T-cell (primary cell): ENCODE data around the gene NVL. TPM values are rescaled to one million over a fixed set of nuclear protein-coding genes. Genes with fewer than 3 reads are reported as not detected.

Experiments
- ATAC-seq, 4 experiments: fragments of 200-7000 bp in 3 of 4; fragments of 150-1000 bp in 1 of 4; cut with Tn5 transposase; replicated peaks in 1 of 4; 1 replicate in 3 of 4; 2 replicates in 1 of 4; pipeline ENCODE4 v1.10.0; 2021; ENCODE audit warnings: moderate library complexity in 3 of 4, mild to moderate bottlenecking in 2 of 4, moderate number of reproducible peaks in 1 of 4
- CTCF ChIA-PET, 2 donors: fragments of 300-600 bp; sonication (Branson Sonifier 250); formaldehyde crosslinking; loops; one replicate each; lab custom pipeline; 2022; ENCODE audit warnings: antibody characterized with exemption in 2 of 2; lab: Charles Lee
- POLR2A ChIA-PET, 2 donors: fragments of 300-600 bp; sonication (Branson Sonifier 250); formaldehyde crosslinking; loops; one replicate each; lab custom pipeline; 2022; ENCODE audit warnings: antibody characterized with exemption in 2 of 2; lab: Charles Lee
- DNase-seq, 35 experiments: peaks; one replicate each; pipeline versions ENCODE4 v3.0.0 to v3.0.0-alpha.2; 2013 to 2023
- H3K27ac ChIP-seq: one replicate; pipeline ENCODE4 v1.5.1; 2013; ENCODE audit warnings: low read length
- H3K27me3 ChIP-seq, 2 experiments: replicated peaks in 1 of 2; 1 replicate in 1 of 2; 2 replicates in 1 of 2; pipeline versions ENCODE4 v1.6.1 to v1.7.0; 2013; ENCODE audit warnings: low read length in 1 of 2, mixed read lengths in 1 of 2; ENCODE audit not compliant: control insufficient read depth in 2 of 2, insufficient read depth in 2 of 2; ENCODE audit errors: extremely low read depth in 1 of 2
- H3K36me3 ChIP-seq, 2 donors: 1 replicate in 1 of 2; 2 replicates in 1 of 2; pipeline versions ENCODE4 v1.6.1 to v1.7.0; 2013; ENCODE audit warnings: low read length in 1 of 2; ENCODE audit not compliant: control insufficient read depth in 2 of 2, insufficient read depth in 1 of 2; ENCODE audit errors: extremely low read depth in 1 of 2
- H3K4me1 ChIP-seq, 2 experiments: 1 replicate in 1 of 2; 2 replicates in 1 of 2; pipeline versions ENCODE4 v1.6.1 to v1.7.0; 2013; ENCODE audit warnings: low read length in 2 of 2, mixed read lengths in 1 of 2; ENCODE audit not compliant: insufficient read depth in 2 of 2, control insufficient read depth in 1 of 2; ENCODE audit errors: extremely low read depth in 1 of 2
- H3K4me3 ChIP-seq, 2 donors: 1 replicate in 1 of 2; 2 replicates in 1 of 2; pipeline versions ENCODE4 v1.5.1 to v1.7.0; 2013; ENCODE audit warnings: mild to moderate bottlenecking in 2 of 2, low read length in 1 of 2, moderate library complexity in 1 of 2; ENCODE audit not compliant: control insufficient read depth in 1 of 2; ENCODE audit errors: extremely low read depth in 1 of 2
- H3K9me3 ChIP-seq: 2 replicates; pipeline ENCODE4 v1.7.0; 2013
- H3K27ac Mint-ChIP-seq, 2 donors: one replicate each; pipeline ENCODE4 v1.8.0; 2020 to 2021; ENCODE audit warnings: mild to moderate bottlenecking in 2 of 2, mixed read lengths in 2 of 2
- H3K27me3 Mint-ChIP-seq, 2 donors: one replicate each; pipeline ENCODE4 v1.8.0; 2021 to 2022; ENCODE audit warnings: mixed read lengths in 2 of 2
- H3K36me3 Mint-ChIP-seq: one replicate; pipeline ENCODE4 v1.8.0; 2021; ENCODE audit warnings: mixed read lengths
- H3K4me1 Mint-ChIP-seq, 3 donors: one replicate each; pipeline ENCODE4 v1.8.0; 2020 to 2022; ENCODE audit warnings: mixed read lengths in 3 of 3, mild to moderate bottlenecking in 1 of 3
- H3K4me3 Mint-ChIP-seq, 3 donors: one replicate each; pipeline ENCODE4 v1.8.0; 2020 to 2022; ENCODE audit warnings: mild to moderate bottlenecking in 3 of 3, mixed read lengths in 3 of 3, moderate library complexity in 3 of 3
- H3K9me3 Mint-ChIP-seq, 3 donors: one replicate each; pipeline ENCODE4 v1.8.0; 2020 to 2022; ENCODE audit warnings: mixed read lengths in 3 of 3
- WGBS: methylation state at CpG from one replicate; pipeline ENCODE4 v1.1.5; 2013; ENCODE audit warnings: missing lambda C conversion rate; ENCODE audit not compliant: insufficient coverage; 5-methylcytosine and 5-hydroxymethylcytosine counted together
- total RNA-seq, 35 experiments: library from RNA in 6 of 35; stranded (reverse) in 6 of 35; fragments of 120-200 nt in 1 of 35; gene quantifications; one replicate each; pipeline versions ENCODE4 v1.2.1 to v1.2.4 and lab custom pipeline; 2013 to 2026

The NVL gene
- total RNA-seq, 5 donors from 2014 or later (not counting 1 experiment from before 2014, with no cell fraction given) = 32.5 to 42.0 (median 37.6) TPM

DNA sequence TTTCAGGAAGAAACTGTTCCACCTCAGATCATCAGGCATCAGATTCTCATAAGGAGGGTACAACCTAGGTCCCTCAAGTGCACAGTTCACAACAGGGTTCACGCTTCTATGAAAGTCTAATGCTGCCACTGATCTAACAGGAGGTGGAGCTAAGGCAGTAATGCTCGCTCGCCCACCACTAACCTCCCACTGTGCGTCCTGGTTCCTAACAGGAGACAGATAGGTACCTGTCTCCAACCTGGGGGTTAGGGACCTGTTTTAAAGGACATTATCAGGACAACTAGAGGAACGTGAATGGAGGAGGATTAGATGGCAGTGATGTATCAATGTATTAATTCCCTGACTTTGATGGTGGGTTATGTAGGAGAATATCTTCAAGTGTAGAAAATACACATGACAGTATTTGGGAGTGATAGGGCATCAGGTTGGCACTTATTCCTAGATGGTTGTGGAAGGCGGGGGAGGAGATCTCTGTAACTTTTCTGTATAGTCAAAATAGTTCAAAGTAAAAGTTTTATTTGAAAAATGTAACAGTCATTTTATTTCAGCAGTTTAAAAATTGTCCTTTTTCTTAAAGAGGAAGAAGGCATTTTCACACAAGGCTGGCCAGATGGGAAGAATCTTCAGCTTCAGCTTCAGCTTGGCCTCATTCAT lies 103.0 kb downstream of the NVL start:
- Mint-ChIP-seq H3K9me3 (no peaks in the 10 kb centered on the region), H3K27me3 (no peaks in the 10 kb centered on the region), H3K36me3 (peaks cover 30% of the 10 kb centered on the region), H3K4me3 (no peak overlapping the region), H3K27ac (no peak overlapping the region), H3K4me1 (no peaks in the 10 kb centered on the region)
- Histone ChIP-seq H3K27me3 (no peaks in the 10 kb centered on the region), H3K9me3 (no peaks in the 10 kb centered on the region), H3K36me3 (peaks cover 0 to 29% of the 10 kb centered on the region in 2 donors), H3K4me3 (no peak overlapping the region), H3K27ac (no peak overlapping the region), H3K4me1 (no peaks in the 10 kb centered on the region)
- 100% methylated on average over 2 of the region's 6 CpGs for WGBS
- ATAC-seq (no peak), DNase-seq (no peak)
- POLR2A ChIA-PET = no interaction called here
- CTCF ChIA-PET = no interaction called here

DNA sequence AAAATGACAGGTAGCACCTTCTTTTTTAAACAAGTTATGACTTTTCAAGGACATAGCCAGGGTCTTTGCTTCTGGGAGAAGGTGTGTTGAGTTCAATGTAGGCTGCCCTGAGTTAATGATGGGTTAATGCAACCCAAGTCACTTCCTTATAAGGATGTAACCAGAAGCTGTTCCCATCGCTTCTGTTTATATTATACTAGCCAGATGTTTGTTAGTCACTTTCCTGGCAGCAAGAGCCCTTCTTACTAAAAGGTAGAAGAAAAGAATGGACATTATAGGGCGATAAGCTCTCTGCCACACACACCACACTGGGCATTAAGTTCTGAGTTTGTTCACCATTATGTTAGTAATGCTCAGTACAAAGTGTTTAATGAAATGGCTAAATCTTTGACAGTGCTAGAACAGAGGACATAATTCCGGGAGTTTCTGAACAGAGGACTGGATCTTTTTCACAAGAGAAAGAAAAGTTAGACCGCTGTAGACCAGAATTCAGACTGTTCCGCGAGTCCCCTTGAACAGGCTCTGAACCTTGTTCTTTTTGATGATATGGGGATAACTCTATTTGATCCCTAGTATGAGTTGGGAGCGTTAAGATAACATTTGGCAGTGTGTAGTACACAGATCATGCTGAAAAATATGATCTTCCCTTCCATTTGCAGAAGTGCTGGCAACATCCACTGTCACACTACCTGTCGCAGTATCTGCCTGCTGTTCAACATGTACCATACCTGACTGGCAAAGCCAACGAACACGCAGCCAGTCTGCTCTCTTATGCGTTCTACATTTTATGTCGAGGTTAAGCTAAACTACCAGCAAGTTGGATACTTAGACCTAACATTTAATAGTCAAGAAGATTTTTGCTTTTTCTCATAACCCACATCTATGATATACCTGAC lies 105.9 kb downstream of the NVL start:
- Mint-ChIP-seq H3K9me3 (no peaks in the 10 kb centered on the region), H3K4me1 (no peaks in the 10 kb centered on the region), H3K27me3 (no peaks in the 10 kb centered on the region), H3K4me3 (no peak overlapping the region), H3K27ac (no peak overlapping the region), H3K36me3 (peaks cover 18% of the 10 kb centered on the region)
- H3K4me3 ChIP-seq = no peak overlapping the region
- ChIA-PET POLR2A (no interaction called here), CTCF (no interaction called here)
- DNase-seq (no peak), ATAC-seq (no peak)
- WGBS = 93% methylated on average over 5 of the region's 12 CpGs
- no peaks in the 10 kb centered on the region for H3K27me3 ChIP-seq
- H3K4me1 ChIP-seq = no peaks in the 10 kb centered on the region
- H3K27ac ChIP-seq = no peak overlapping the region
- peaks cover 0 to 17% of the 10 kb centered on the region in 2 donors for H3K36me3 ChIP-seq
- H3K9me3 ChIP-seq = no peaks in the 10 kb centered on the region

DNA sequence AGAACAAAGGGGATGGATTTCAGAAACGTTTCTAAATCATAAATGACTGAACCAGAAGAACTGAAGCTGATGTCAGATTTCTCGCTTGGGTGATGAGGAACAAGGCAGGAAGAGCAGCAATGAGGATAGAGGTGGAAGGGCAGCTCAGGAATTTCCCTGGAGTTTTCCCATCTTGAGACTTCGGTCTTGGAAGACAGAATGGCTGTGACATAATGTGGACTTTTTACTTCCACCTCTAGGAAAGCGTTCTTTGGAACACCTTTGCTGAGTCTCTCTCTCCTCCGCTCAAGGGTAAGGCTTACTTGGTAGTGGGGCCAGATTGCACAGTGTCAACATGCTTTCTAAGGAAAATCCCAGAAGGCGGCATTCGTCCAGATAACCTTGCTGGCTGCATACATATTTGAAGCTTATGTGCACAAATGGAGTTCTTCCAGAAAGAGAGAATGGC lies 110.3 kb downstream of the NVL start:
- ChIA-PET POLR2A (no interaction called here), CTCF (interaction anchor here in 1 of 2 donors (1.1 kb wide), 1 partner anchor 10 kb away, joined by 5 read pairs; no protein-coding TSS in a partner anchor)
- Histone ChIP-seq H3K9me3 (no peaks in the 10 kb centered on the region), H3K36me3 (no peaks in the 10 kb centered on the region), H3K4me3 (no peak overlapping the region), H3K27ac (no peak overlapping the region), H3K27me3 (no peaks in the 10 kb centered on the region), H3K4me1 (no peaks in the 10 kb centered on the region)
- no peak overlapping the region for H3K4me3 Mint-ChIP-seq
- no peak overlapping the region for H3K27ac Mint-ChIP-seq
- H3K9me3 Mint-ChIP-seq = no peaks in the 10 kb centered on the region
- no peaks in the 10 kb centered on the region for H3K36me3 Mint-ChIP-seq
- no peaks in the 10 kb centered on the region for H3K4me1 Mint-ChIP-seq
- no peak for DNase-seq
- H3K27me3 Mint-ChIP-seq = no peaks in the 10 kb centered on the region
- WGBS = 60% methylated on average over 2 of the region's 7 CpGs
- no peak for ATAC-seq

DNA sequence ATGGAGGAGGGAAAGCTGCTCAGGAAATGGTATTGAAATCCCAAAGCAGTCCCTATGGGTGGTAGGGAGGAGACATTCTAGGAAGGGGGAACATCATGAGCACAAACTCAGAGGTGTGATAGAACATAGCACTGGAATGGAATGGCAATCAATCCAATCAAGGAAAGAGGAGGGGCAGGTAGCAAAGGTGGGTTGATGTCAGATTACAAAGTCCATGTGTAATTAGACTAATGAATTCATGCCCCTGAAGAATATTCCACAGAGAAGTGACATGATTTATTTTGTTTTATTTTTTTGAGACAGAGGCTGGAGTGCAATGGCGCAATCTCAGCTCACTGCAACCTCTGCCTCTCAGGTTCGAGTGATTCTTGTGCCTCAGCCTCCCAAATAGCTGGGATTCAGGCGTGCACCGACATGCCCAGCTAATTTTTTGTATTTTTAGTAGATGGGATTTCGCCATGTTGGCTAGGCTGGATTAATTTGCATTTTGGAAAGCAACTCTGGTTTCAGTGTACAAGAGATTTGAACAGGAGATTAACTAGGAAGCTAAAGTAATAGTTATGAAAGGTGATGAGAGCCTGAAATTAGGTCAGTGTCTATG lies 110.9 kb downstream of the NVL start:
- no peak for DNase-seq
- Mint-ChIP-seq H3K27ac (no peak overlapping the region), H3K4me3 (no peak overlapping the region), H3K9me3 (no peaks in the 10 kb centered on the region), H3K36me3 (no peaks in the 10 kb centered on the region), H3K27me3 (no peaks in the 10 kb centered on the region), H3K4me1 (no peaks in the 10 kb centered on the region)
- no peak for ATAC-seq
- Histone ChIP-seq H3K4me3 (no peak overlapping the region), H3K9me3 (no peaks in the 10 kb centered on the region), H3K4me1 (no peaks in the 10 kb centered on the region), H3K36me3 (no peaks in the 10 kb centered on the region), H3K27me3 (no peaks in the 10 kb centered on the region), H3K27ac (no peak overlapping the region)
- CTCF ChIA-PET = interaction anchor here (0.7 to 1.1 kb wide), 2 partner anchors 10 to 37 kb away, joined by 3 to 5 read pairs; no protein-coding TSS in a partner anchor
- WGBS = 98% methylated on average over 4 of the region's 5 CpGs
- POLR2A ChIA-PET = no interaction called here

DNA sequence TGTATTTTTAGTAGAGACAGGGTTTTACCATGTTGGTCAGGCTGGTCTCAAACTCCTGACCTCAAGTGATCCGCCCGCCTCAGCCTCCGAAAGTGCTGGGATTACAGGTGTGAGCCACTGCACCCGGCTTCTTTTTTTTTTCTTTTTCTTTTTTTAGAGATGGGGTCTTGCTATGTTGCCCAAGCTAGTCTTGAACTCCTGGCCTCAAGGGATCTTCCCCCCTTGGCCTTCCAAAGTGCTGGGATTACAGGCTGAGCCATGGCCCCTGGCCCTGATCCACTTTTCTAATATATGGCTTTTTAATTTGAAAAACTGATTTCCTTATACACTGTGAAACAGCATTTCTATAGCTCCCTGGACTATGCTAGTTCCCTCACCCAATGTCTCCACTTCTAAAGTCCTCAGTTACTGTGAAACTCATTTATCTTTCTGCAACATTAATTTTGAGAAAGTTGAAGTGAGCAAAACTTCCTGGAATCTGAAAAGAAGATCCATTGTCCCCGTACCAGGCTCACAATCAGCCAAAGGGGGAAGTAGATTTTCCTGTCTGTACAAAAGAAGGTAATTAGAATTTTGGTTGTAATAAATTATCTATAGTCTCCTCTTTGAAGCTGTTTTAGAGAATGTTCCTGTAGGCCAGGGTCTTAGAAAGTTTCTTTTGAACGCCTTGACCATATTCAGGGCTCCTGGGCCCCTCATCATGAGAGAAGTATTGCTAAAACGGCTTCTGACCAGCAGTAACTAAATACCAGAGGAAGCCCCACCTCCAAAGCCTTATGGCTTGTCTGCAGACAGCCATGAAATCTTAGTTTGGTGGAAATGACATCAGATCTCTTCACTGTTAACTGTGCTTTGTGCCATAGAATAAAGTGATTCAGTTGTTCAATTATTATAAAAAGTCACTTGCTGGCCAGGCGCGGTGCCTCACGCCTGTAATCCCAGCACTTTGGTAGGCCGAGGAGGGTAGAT lies 112.0 kb downstream of the NVL start:
- H3K4me1 ChIP-seq = no peaks in the 10 kb centered on the region
- H3K36me3 ChIP-seq = no peaks in the 10 kb centered on the region
- Mint-ChIP-seq H3K27ac (no peak overlapping the region), H3K27me3 (no peaks in the 10 kb centered on the region), H3K4me3 (no peak overlapping the region), H3K36me3 (no peaks in the 10 kb centered on the region), H3K4me1 (no peaks in the 10 kb centered on the region), H3K9me3 (no peaks in the 10 kb centered on the region)
- H3K27ac ChIP-seq = no peak overlapping the region
- no peaks in the 10 kb centered on the region for H3K27me3 ChIP-seq
- WGBS = 100% methylated on average over 1 of the region's 11 CpGs
- DNase-seq = no peak
- ChIA-PET POLR2A (no interaction called here), CTCF (no interaction called here)
- no peak overlapping the region for H3K4me3 ChIP-seq
- H3K9me3 ChIP-seq = no peaks in the 10 kb centered on the region
- no peak for ATAC-seq

- DNase-seq (no peak), ATAC-seq (no peak)
- Mint-ChIP-seq H3K27ac (no peak overlapping the region), H3K36me3 (no peaks in the 10 kb centered on the region), H3K27me3 (no peaks in the 10 kb centered on the region), H3K9me3 (no peaks in the 10 kb centered on the region), H3K4me1 (no peaks in the 10 kb centered on the region), H3K4me3 (no peak overlapping the region)
- no peaks in the 10 kb centered on the region for H3K36me3 ChIP-seq
- no peaks in the 10 kb centered on the region for H3K9me3 ChIP-seq
- POLR2A ChIA-PET = no interaction called here
- no peaks in the 10 kb centered on the region for H3K4me1 ChIP-seq
- no peaks in the 10 kb centered on the region for H3K27me3 ChIP-seq
- 100% methylated on average over 3 of the region's 8 CpGs for WGBS
- H3K4me3 ChIP-seq = no peak overlapping the region
- CTCF ChIA-PET = no interaction called here
- no peak overlapping the region for H3K27ac ChIP-seq
Observed at GRCh38 chr1:224216382-224216781, 113.6 kb downstream of the NVL start.
